NOMO-1 treated with dmso at 0.1 percent for 144 hours (cell line): ENCODE measurements around the gene ATXN1.

Experiments used
- DNase-seq: peaks from one replicate; lab custom pipeline; 2025; ENCODE audit not compliant: unreplicated experiment; lab: John Stamatoyannopoulos, UW

The ATXN1 gene

GRCh38 chr6:16591396-16592222, 169.7 kb downstream of the ATXN1 start:
- no peak for DNase-seq

GRCh38 chr6:16585805-16586204, 175.5 kb downstream of the ATXN1 start:
- peak; percentile 49 for DNase-seq

GRCh38 chr6:16583144-16583762, 178.0 kb downstream of the ATXN1 start:
- no peak for DNase-seq

- DNase-seq = no peak
These were observed 178.7 kb downstream of the ATXN1 start for GRCh38 chr6:16582446-16583143.

- DNase-seq = no peak
These were observed 182.5 kb downstream of the ATXN1 start for GRCh38 chr6:16578695-16579285.

GRCh38 chr6:16576451-16577368, 184.6 kb downstream of the ATXN1 start:
- DNase-seq = peak; percentile 61

GRCh38 chr6:16575655-16576054, 185.6 kb downstream of the ATXN1 start:
- no peak for DNase-seq

- DNase-seq = no peak
These were observed 188.3 kb downstream of the ATXN1 start for GRCh38 chr6:16572943-16573342.

GRCh38 chr6:16572317-16572716, 188.9 kb downstream of the ATXN1 start:
- no peak for DNase-seq

GRCh38 chr6:16570946-16571345, 190.3 kb downstream of the ATXN1 start:
- no peak for DNase-seq

- no peak for DNase-seq
These were observed 191.1 kb downstream of the ATXN1 start for GRCh38 chr6:16570221-16570553.

GRCh38 chr6:16568128-16568527, 193.1 kb downstream of the ATXN1 start:
- no peak for DNase-seq

GRCh38 chr6:16567071-16567470, 194.2 kb downstream of the ATXN1 start:
- DNase-seq = no peak

GRCh38 chr6:16564436-16564835, 196.8 kb downstream of the ATXN1 start:
- DNase-seq = no peak

- no peak for DNase-seq
These were observed 197.5 kb downstream of the ATXN1 start for GRCh38 chr6:16563628-16564240.

GRCh38 chr6:16562498-16562897, 198.8 kb downstream of the ATXN1 start:
- DNase-seq = no peak

- DNase-seq = no peak
These were observed 202.2 kb downstream of the ATXN1 start for GRCh38 chr6:16559071-16559470.

GRCh38 chr6:16555550-16555949, 205.7 kb downstream of the ATXN1 start:
- DNase-seq = no peak

GRCh38 chr6:16553531-16553930, 207.7 kb downstream of the ATXN1 start:
- DNase-seq = no peak

GRCh38 chr6:16551466-16551865, 209.8 kb downstream of the ATXN1 start:
- no peak for DNase-seq
